VCaP (cell line): ENCODE data around the gene FAIM.
A peak's percentile ranks its signal among the peaks of the same experiment; 100 is the strongest.
"Not testable (repeated sequence)": the region's sequence is repeated elsewhere in the genome, so short reads cannot be mapped to it uniquely, and the experiment has no call there.

Experiments
- H3K27ac ChIP-seq: fragments of 450-650 bp; 2 replicates; pipeline ENCODE4 v1.5.1; 2017
- TF ChIP-seq, protein P1 (sequence below): fragments of 450-650 bp; conservative IDR thresholded peaks from 2 replicates; pipeline ENCODE4 v1.5.1; 2017; ENCODE audit warnings: mild to moderate bottlenecking, moderate library complexity

The FAIM gene

DNA sequence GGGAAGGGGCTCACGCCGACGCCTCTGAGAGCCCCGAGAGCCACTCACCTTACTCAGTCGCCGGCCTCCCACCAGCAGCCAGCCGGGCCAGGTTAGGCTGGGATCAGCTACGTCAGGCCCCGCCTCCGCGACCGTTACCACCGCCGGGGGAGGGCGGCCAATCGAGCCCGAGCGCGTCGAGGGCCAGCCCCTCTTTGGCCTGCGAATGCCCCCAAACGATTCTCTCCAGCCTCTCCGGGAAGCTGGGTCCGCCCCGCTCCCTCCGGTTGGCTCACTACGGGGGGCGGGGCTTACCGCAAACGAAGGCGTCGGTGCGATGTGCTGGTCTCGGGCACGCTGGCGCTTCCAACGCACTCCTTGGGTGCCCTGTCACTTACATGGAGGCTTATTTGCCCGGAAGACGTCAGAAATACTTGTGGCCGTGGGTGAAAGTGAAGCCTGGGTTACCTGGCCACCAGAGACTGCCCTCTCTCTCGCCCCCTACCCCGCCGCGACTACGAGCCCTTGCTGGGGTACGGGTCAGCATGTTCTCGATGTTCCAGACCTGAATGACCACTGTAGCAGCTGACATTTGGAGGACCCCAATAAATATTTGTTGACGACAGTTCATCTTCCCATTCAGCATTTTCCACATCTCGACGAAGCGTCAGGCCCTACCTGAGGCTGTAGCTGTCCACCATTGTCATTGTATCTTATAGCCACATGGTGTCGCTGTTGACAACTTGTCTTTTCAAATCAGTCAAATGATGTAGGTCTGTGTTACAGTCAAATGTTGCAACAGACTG, 14.2 kb upstream of the FAIM start, which contains the start of gene CEP70:
CEP70 (minus strand) TSS at position 111 of the 785 bp plus-strand sequence. CDS start 21,333 bp downstream, outside the sequence.
- peak within 1 kb of the TSS; percentile 84 for H3K27ac ChIP-seq
- TF ChIP-seq, protein P1, sequence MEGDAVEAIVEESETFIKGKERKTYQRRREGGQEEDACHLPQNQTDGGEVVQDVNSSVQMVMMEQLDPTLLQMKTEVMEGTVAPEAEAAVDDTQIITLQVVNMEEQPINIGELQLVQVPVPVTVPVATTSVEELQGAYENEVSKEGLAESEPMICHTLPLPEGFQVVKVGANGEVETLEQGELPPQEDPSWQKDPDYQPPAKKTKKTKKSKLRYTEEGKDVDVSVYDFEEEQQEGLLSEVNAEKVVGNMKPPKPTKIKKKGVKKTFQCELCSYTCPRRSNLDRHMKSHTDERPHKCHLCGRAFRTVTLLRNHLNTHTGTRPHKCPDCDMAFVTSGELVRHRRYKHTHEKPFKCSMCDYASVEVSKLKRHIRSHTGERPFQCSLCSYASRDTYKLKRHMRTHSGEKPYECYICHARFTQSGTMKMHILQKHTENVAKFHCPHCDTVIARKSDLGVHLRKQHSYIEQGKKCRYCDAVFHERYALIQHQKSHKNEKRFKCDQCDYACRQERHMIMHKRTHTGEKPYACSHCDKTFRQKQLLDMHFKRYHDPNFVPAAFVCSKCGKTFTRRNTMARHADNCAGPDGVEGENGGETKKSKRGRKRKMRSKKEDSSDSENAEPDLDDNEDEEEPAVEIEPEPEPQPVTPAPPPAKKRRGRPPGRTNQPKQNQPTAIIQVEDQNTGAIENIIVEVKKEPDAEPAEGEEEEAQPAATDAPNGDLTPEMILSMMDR = peak; percentile 85

- TF ChIP-seq, protein P1 = peak; percentile 27
- peak overlapping the region; percentile 84 for H3K27ac ChIP-seq
Measured at GRCh38 chr3:138594935-138595610, 13.5 kb upstream of the FAIM start.

GRCh38 chr3:138597186-138597976, 11.2 kb upstream of the FAIM start:
- H3K27ac ChIP-seq = peak overlapping the region; percentile 28; the same call in 1 of the 2 replicates

DNA sequence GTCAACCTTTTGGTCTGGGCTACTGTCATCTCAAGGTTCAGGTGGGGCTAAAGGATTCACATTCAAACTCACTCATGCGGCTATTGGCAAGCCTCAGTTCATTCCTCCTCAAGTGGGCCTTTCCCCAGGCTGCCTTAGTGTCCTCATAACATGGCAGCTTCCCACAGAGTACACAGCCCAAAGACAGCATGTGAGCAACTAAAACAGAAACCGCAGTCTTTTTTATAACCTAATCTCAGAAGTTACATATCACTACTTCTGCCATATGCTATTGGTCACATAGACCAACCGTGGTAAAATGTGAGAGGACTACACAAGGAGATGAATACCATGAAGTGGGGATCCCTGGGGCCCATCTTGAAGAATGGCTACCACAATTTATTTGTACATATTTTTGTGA, 10.0 kb upstream of the FAIM start:
- H3K27ac ChIP-seq = no peak overlapping the region
- TF ChIP-seq, protein P1 = no peak

GRCh38 chr3:138600100-138600745, 8.3 kb upstream of the FAIM start:
- TF ChIP-seq, protein P1 = no peak
- no peak overlapping the region for H3K27ac ChIP-seq

- H3K27ac ChIP-seq = not testable (repeated sequence)
Measured at GRCh38 chr3:138601661-138602060, 6.9 kb upstream of the FAIM start.

DNA sequence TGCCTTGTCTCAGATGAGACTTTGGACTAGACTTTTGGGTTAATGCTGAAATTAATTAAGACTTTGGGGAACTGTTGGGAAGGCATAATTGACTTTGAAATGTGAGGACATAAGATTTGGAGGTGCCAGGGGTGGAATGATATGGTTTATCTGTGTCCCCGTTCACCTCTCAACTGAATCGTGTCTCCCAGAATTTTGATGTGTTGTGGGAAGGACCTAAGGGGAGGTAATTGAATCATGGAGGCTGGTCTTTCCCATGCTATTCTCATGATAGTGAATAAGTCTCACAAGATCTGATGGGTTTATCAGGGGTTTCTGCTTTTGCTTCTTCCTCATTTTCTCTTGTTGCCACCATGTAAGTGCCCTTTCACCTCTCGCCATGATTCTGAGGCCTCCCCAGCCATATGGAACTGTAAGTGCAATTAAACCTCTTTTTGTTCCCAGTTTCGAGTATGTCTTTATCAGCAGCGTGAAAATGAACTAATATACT, 4.4 kb upstream of the FAIM start:
- not testable (repeated sequence) for H3K27ac ChIP-seq

GRCh38 chr3:138609898-138610266, 1.3 kb downstream of the FAIM start:
- TF ChIP-seq, protein P1 = no peak
- peak overlapping the region; percentile 98 for H3K27ac ChIP-seq
